ENCODE data around the gene AREL1. TPM values are rescaled to one million over a fixed set of nuclear protein-coding genes. Genes with fewer than 3 reads are reported as not detected.
"Not testable (repeated sequence)": the region's sequence is repeated elsewhere in the genome, so short reads cannot be mapped to it uniquely, and the experiment has no call there.

Gene AREL1
- polyA plus RNA-seq (2013) = 16.8 TPM

GRCh38 chr14:74712499-74713394 lies at the start of gene AREL1, which contains the start of gene FCF1:
TSS of gene AREL1 (minus strand) at chr14:74713080. CDS start at chr14:74685615, 27,465 bp downstream.
TSS of gene FCF1 (plus strand) at chr14:74713144. CDS start at chr14:74713198, 54 bp downstream.
- peak; percentile 93 to 94 (median 94) for DNase-seq
- Histone ChIP-seq H3K27me3 (replicated peaks in 2 of 5; ENCODE audit: control insufficient read depth in 4 of 5, insufficient read depth in 5 of 5, low read length in 4 of 5) (no peaks in the 10 kb centered on the region), H3K4me1 (ENCODE audit: control extremely low read depth in 1 of 4, control insufficient read depth in 4 of 4, insufficient read depth in 4 of 4, low read length in 3 of 4) (peaks cover 10 to 19% (median 18%) of the 10 kb centered on the region in 4 experiments), H3K4me3 (ENCODE audit: control insufficient read depth in 1 of 7, extremely low read depth in 1 of 7, insufficient read depth in 4 of 7, low read depth in 2 of 7, low read length in 6 of 7) (peak within 1 kb of the TSS; percentile 82 to 99 (median 91)), H3K36me3 (ENCODE audit: control insufficient read depth in 4 of 4, insufficient read depth in 4 of 4, low read length in 3 of 4) (peaks cover 2 to 26% (median 16%) of the 10 kb centered on the region in 4 experiments), H3K27ac (ENCODE audit: insufficient read depth in 1 of 2, low read depth in 1 of 2, low read length in 2 of 2, poor library complexity in 1 of 2, severe bottlenecking in 2 of 2) (peak within 1 kb of the TSS; percentile 92 to 96), H3K9me3 (ENCODE audit: control extremely low read depth in 1 of 5, control insufficient read depth in 4 of 5, insufficient read depth in 2 of 5, low read depth in 1 of 5, low read length in 4 of 5) (no peaks in the 10 kb centered on the region)
- ChIA-PET CTCF (interaction anchor here (1.0 kb wide), 1 partner anchor 50 kb away, joined by 4 read pairs; the partner anchor contains the start of gene YLPM1), POLR2A (no interaction called here)
- WGBS (ENCODE audit: insufficient coverage) = 0% methylated on average over 15 of the region's 31 CpGs

- H3K4me1 ChIP-seq (ENCODE audit: control extremely low read depth in 1 of 4, control insufficient read depth in 4 of 4, insufficient read depth in 4 of 4, low read length in 3 of 4); H3K27ac ChIP-seq (ENCODE audit: insufficient read depth in 1 of 2, low read depth in 1 of 2, low read length in 2 of 2, poor library complexity in 1 of 2, severe bottlenecking in 2 of 2); DNase-seq; H3K36me3 ChIP-seq (ENCODE audit: control insufficient read depth in 4 of 4, insufficient read depth in 4 of 4, low read length in 3 of 4); H3K4me3 ChIP-seq (ENCODE audit: control insufficient read depth in 1 of 7, extremely low read depth in 1 of 7, insufficient read depth in 4 of 7, low read depth in 2 of 7, low read length in 6 of 7); H3K27me3 ChIP-seq (replicated peaks in 2 of 5; ENCODE audit: control insufficient read depth in 4 of 5, insufficient read depth in 5 of 5, low read length in 4 of 5); POLR2A ChIA-PET; H3K9me3 ChIP-seq (ENCODE audit: control extremely low read depth in 1 of 5, control insufficient read depth in 4 of 5, insufficient read depth in 2 of 5, low read depth in 1 of 5, low read length in 4 of 5): not testable (repeated sequence)
- 100% methylated on average over 3 of the region's 5 CpGs for WGBS (ENCODE audit: insufficient coverage)
- CTCF ChIA-PET = interaction anchor here (0.6 kb wide), 1 partner anchor 1283 kb away, joined by 3 read pairs; no protein-coding TSS in a partner anchor
These were observed 45.6 kb upstream of the AREL1 start for GRCh38 chr14:74758505-74758904.

GRCh38 chr14:74756326-74756725 lies 43.4 kb upstream of the AREL1 start:
- ChIA-PET POLR2A (no interaction called here), CTCF (interaction anchor here (1.4 kb wide), 1 partner anchor 19 kb away, joined by 3 read pairs; no protein-coding TSS in a partner anchor)
- Histone ChIP-seq H3K9me3 (ENCODE audit: control extremely low read depth in 1 of 5, control insufficient read depth in 4 of 5, insufficient read depth in 2 of 5, low read depth in 1 of 5, low read length in 4 of 5) (peaks cover 0 to 12% (median 3%) of the 10 kb centered on the region in 5 experiments), H3K36me3 (ENCODE audit: control insufficient read depth in 4 of 4, insufficient read depth in 4 of 4, low read length in 3 of 4) (no peaks in the 10 kb centered on the region), H3K4me1 (ENCODE audit: control extremely low read depth in 1 of 4, control insufficient read depth in 4 of 4, insufficient read depth in 4 of 4, low read length in 3 of 4) (no peaks in the 10 kb centered on the region), H3K27me3 (replicated peaks in 2 of 5; ENCODE audit: control insufficient read depth in 4 of 5, insufficient read depth in 5 of 5, low read length in 4 of 5) (no peaks in the 10 kb centered on the region), H3K27ac (ENCODE audit: insufficient read depth in 1 of 2, low read depth in 1 of 2, low read length in 2 of 2, poor library complexity in 1 of 2, severe bottlenecking in 2 of 2) (no peak overlapping the region), H3K4me3 (ENCODE audit: control insufficient read depth in 1 of 7, extremely low read depth in 1 of 7, insufficient read depth in 4 of 7, low read depth in 2 of 7, low read length in 6 of 7) (no peak overlapping the region)
- no peak for DNase-seq
- no CpG with 5 or more reads among the region's 1 CpG for WGBS (ENCODE audit: insufficient coverage)

GRCh38 chr14:74754899-74755298 lies 42.0 kb upstream of the AREL1 start:
- Histone ChIP-seq H3K27me3 (replicated peaks in 2 of 5; ENCODE audit: control insufficient read depth in 4 of 5, insufficient read depth in 5 of 5, low read length in 4 of 5) (no peaks in the 10 kb centered on the region), H3K27ac (ENCODE audit: insufficient read depth in 1 of 2, low read depth in 1 of 2, low read length in 2 of 2, poor library complexity in 1 of 2, severe bottlenecking in 2 of 2) (no peak overlapping the region), H3K4me1 (ENCODE audit: control extremely low read depth in 1 of 4, control insufficient read depth in 4 of 4, insufficient read depth in 4 of 4, low read length in 3 of 4) (no peaks in the 10 kb centered on the region), H3K9me3 (ENCODE audit: control extremely low read depth in 1 of 5, control insufficient read depth in 4 of 5, insufficient read depth in 2 of 5, low read depth in 1 of 5, low read length in 4 of 5) (peaks cover 0 to 12% (median 3%) of the 10 kb centered on the region in 5 experiments), H3K36me3 (ENCODE audit: control insufficient read depth in 4 of 4, insufficient read depth in 4 of 4, low read length in 3 of 4) (no peaks in the 10 kb centered on the region), H3K4me3 (ENCODE audit: control insufficient read depth in 1 of 7, extremely low read depth in 1 of 7, insufficient read depth in 4 of 7, low read depth in 2 of 7, low read length in 6 of 7) (no peak overlapping the region)
- ChIA-PET CTCF (no interaction called here), POLR2A (no interaction called here)
- 94% methylated on average over 5 of the region's 7 CpGs for WGBS (ENCODE audit: insufficient coverage)
- no peak for DNase-seq

- Histone ChIP-seq H3K27ac (ENCODE audit: insufficient read depth in 1 of 2, low read depth in 1 of 2, low read length in 2 of 2, poor library complexity in 1 of 2, severe bottlenecking in 2 of 2) (no peak overlapping the region), H3K36me3 (ENCODE audit: control insufficient read depth in 4 of 4, insufficient read depth in 4 of 4, low read length in 3 of 4) (no peaks in the 10 kb centered on the region), H3K27me3 (replicated peaks in 2 of 5; ENCODE audit: control insufficient read depth in 4 of 5, insufficient read depth in 5 of 5, low read length in 4 of 5) (no peaks in the 10 kb centered on the region), H3K4me3 (ENCODE audit: control insufficient read depth in 1 of 7, extremely low read depth in 1 of 7, insufficient read depth in 4 of 7, low read depth in 2 of 7, low read length in 6 of 7) (no peak overlapping the region), H3K4me1 (ENCODE audit: control extremely low read depth in 1 of 4, control insufficient read depth in 4 of 4, insufficient read depth in 4 of 4, low read length in 3 of 4) (no peaks in the 10 kb centered on the region), H3K9me3 (ENCODE audit: control extremely low read depth in 1 of 5, control insufficient read depth in 4 of 5, insufficient read depth in 2 of 5, low read depth in 1 of 5, low read length in 4 of 5) (peaks cover 0 to 12% (median 3%) of the 10 kb centered on the region in 5 experiments)
- ChIA-PET CTCF (no interaction called here), POLR2A (no interaction called here)
- WGBS (ENCODE audit: insufficient coverage) = 100% methylated on average over 1 of the region's 2 CpGs
- DNase-seq = no peak
These were observed 41.3 kb upstream of the AREL1 start for GRCh38 chr14:74754157-74754556.

GRCh38 chr14:74747237-74747636 lies 34.4 kb upstream of the AREL1 start:
- ChIA-PET CTCF (no interaction called here), POLR2A (no interaction called here)
- Histone ChIP-seq H3K36me3 (ENCODE audit: control insufficient read depth in 4 of 4, insufficient read depth in 4 of 4, low read length in 3 of 4) (no peaks in the 10 kb centered on the region), H3K27ac (ENCODE audit: insufficient read depth in 1 of 2, low read depth in 1 of 2, low read length in 2 of 2, poor library complexity in 1 of 2, severe bottlenecking in 2 of 2) (no peak overlapping the region), H3K4me1 (ENCODE audit: control extremely low read depth in 1 of 4, control insufficient read depth in 4 of 4, insufficient read depth in 4 of 4, low read length in 3 of 4) (no peaks in the 10 kb centered on the region), H3K27me3 (replicated peaks in 2 of 5; ENCODE audit: control insufficient read depth in 4 of 5, insufficient read depth in 5 of 5, low read length in 4 of 5) (no peaks in the 10 kb centered on the region), H3K4me3 (ENCODE audit: control insufficient read depth in 1 of 7, extremely low read depth in 1 of 7, insufficient read depth in 4 of 7, low read depth in 2 of 7, low read length in 6 of 7) (no peak overlapping the region), H3K9me3 (ENCODE audit: control extremely low read depth in 1 of 5, control insufficient read depth in 4 of 5, insufficient read depth in 2 of 5, low read depth in 1 of 5, low read length in 4 of 5) (peaks cover 0 to 5% (median 0%) of the 10 kb centered on the region in 5 experiments)
- no peak for DNase-seq
- WGBS (ENCODE audit: insufficient coverage) = no CpG with 5 or more reads among the region's 2 CpGs
